Activated T-helper 2 cell treated with anti-CD3 and anti-CD28 coated beads, Interferon-gamma antibody, Interleukin-2, Interleukin-4, amounts not matched to agents 10 μg/mL and 5 μg/mL and 100 μg/mL, durations not matched to agents 14 hours and 24 hours and 36 hours (primary cell): ENCODE results near the gene C7orf57. TPM values are rescaled to one million over a fixed set of nuclear protein-coding genes. Genes with fewer than 3 reads are reported as not detected.
"Not testable (repeated sequence)": the region's sequence is repeated elsewhere in the genome, so short reads cannot be mapped to it uniquely, and the experiment has no call there.

Experiments
- DNase-seq: peaks from one replicate; pipeline ENCODE4 v3.0.0; 2021; ENCODE audit warnings: low spot score
- H3K27ac Mint-ChIP-seq: one replicate; pipeline ENCODE4 v1.8.0; 2021; ENCODE audit warnings: mixed read lengths
- H3K27me3 Mint-ChIP-seq: one replicate; pipeline ENCODE4 v1.8.0; 2021; ENCODE audit warnings: low read depth, mixed read lengths
- H3K36me3 Mint-ChIP-seq: one replicate; pipeline ENCODE4 v1.8.0; 2021; ENCODE audit warnings: low read depth, mixed read lengths
- H3K4me1 Mint-ChIP-seq: one replicate; pipeline ENCODE4 v1.8.0; 2021; ENCODE audit warnings: low read depth, mixed read lengths
- H3K4me3 Mint-ChIP-seq: one replicate; pipeline ENCODE4 v1.8.0; 2021; ENCODE audit warnings: low read depth, mild to moderate bottlenecking, moderate library complexity, mixed read lengths
- H3K9me3 Mint-ChIP-seq: one replicate; pipeline ENCODE4 v1.8.0; 2021; ENCODE audit warnings: mixed read lengths
- intact Hi-C: fragments of 100-400 bp; cut with micrococcal nuclease; formaldehyde crosslinking; loops from one replicate; pipeline ENCODE4 v1.15.1; 2023
- total RNA-seq: library from RNA; stranded (reverse); gene quantifications from 2 replicates; pipeline ENCODE4 v1.2.3, GENCODE V29; 2022

Gene C7orf57
- total RNA-seq, result 0.11 and 0.18 TPM in 2 replicates

- Mint-ChIP-seq H3K27me3 (peaks cover 50% of the 10 kb centered on the region), H3K9me3 (no peaks in the 10 kb centered on the region)
- intact Hi-C loops, result loop anchor here (1.0 to 5.0 kb wide), 5 partner anchors 17 to 217 kb away; partner anchors contain the start of gene HUS1
Measured at GRCh38 chr7:48035301-48035966, at the start of gene C7orf57. C7orf57 (plus strand) TSS chr7:48035543; CDS start chr7:48036309, 766 bp downstream.

GRCh38 chr7:47988496-47989386 lies 46.6 kb upstream of the C7orf57 start:
- no peak for DNase-seq
- Mint-ChIP-seq H3K4me3 (no peak overlapping the region), H3K9me3 (no peaks in the 10 kb centered on the region), H3K36me3 (no peaks in the 10 kb centered on the region), H3K27ac (no peak overlapping the region), H3K4me1 (peaks cover 20% of the 10 kb centered on the region), H3K27me3 (peaks cover 1% of the 10 kb centered on the region)
- intact Hi-C loops, result loop anchor here (5.0 kb wide), 1 partner anchor 41 kb away; the partner anchor contains the start of gene PKD1L1

More at GRCh38 chr7:48035301-48035966, at the start of gene C7orf57:
- Mint-ChIP-seq H3K4me3 (peak within 1 kb of the TSS; percentile 76), H3K36me3 (no peaks in the 10 kb centered on the region), H3K4me1 (peaks cover 9% of the 10 kb centered on the region), H3K27ac (no peak within 1 kb of the TSS)
- DNase-seq, result peak; percentile 83

DNA sequence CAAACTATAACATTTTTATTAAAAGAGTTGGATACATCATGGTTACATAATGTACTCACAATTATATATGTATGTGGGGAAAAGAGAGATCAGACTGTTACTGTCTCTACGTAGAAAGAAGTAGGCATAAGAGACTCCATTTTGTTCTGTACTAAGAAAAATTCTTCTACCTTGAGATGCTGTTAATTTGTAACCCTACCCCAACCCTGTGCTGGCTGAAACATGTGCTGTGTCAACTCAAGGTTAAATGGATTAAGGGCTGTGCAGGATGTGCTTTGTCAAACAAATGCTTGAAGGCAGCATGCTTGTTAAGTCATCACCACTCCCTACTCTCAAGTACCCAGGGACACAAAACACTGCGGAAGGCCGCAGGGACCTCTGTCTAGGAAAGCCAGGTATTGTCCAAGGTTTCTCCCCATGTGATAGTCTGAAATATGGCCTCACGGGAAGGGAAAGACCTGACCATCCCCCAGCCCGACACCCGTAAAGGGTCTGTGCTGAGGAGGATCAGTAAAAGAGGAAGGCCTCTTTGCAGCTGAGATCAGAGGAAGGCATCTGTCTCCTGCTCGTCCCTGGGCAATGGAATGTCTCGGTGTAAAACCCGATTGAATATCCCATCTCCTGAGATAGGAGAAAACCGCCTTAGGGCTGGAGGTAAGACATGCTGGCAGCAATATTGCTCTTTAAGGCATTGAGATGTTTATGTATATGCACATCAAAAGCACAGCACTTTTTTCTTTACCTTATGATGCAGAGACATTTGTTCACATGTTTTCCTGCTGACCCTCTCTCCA lies 45.5 kb upstream of the C7orf57 start:
- H3K27me3 Mint-ChIP-seq, DNase-seq: not testable (repeated sequence)

GRCh38 chr7:47990592-47990991 lies 44.8 kb upstream of the C7orf57 start:
- H3K4me3 Mint-ChIP-seq, result no peak overlapping the region

More for the DNA sequence above, 45.5 kb upstream of the C7orf57 start:
- H3K4me1 Mint-ChIP-seq, result peaks cover 20% of the 10 kb centered on the region
- H3K4me3 Mint-ChIP-seq, H3K36me3 Mint-ChIP-seq, H3K9me3 Mint-ChIP-seq, H3K27ac Mint-ChIP-seq: not testable (repeated sequence)
- intact Hi-C loops, result loop anchor here (5.0 to 10.0 kb wide), 3 partner anchors 43 to 307 kb away; partner anchors contain the start of gene PKD1L1

DNA sequence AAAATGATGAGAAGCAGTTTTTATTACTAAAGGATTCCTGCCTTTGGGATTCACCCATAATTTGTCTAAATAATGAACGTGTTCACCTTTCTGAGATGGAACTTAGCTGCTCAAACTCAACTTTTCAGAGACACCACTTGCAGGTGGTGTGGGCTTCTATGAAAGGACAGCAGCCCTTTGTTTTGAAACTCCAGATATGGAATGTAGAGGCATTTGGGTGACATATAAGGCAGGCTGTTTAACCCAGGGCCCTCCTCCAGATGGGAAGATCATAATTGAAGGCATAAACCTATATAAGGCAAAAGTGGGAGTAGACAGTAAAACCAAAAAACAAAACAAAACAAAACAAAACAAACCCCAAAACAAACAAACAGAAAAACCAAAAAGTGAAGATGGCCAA lies 44.1 kb upstream of the C7orf57 start:
- intact Hi-C loops, result loop anchor here (1.0 to 10.0 kb wide), 4 partner anchors 12 to 306 kb away; partner anchors contain the start of gene HUS1
- peak overlapping the region; percentile 85 for H3K4me3 Mint-ChIP-seq
- no peaks in the 10 kb centered on the region for H3K36me3 Mint-ChIP-seq
- DNase-seq, result no peak
- H3K9me3 Mint-ChIP-seq, result peaks cover 7% of the 10 kb centered on the region
- H3K27me3 Mint-ChIP-seq, result peaks cover 1% of the 10 kb centered on the region
- peaks cover 20% of the 10 kb centered on the region for H3K4me1 Mint-ChIP-seq
- H3K27ac Mint-ChIP-seq, result peak overlapping the region; percentile 89

More at GRCh38 chr7:47990592-47990991, 44.8 kb upstream of the C7orf57 start:
- no peak for DNase-seq
- H3K4me1 Mint-ChIP-seq, result peaks cover 20% of the 10 kb centered on the region
- no peaks in the 10 kb centered on the region for H3K36me3 Mint-ChIP-seq
- H3K9me3 Mint-ChIP-seq, result peaks cover 7% of the 10 kb centered on the region
- no peak overlapping the region for H3K27ac Mint-ChIP-seq
- H3K27me3 Mint-ChIP-seq, result peaks cover 1% of the 10 kb centered on the region
- intact Hi-C loops, result loop anchor here (5.0 to 10.0 kb wide), 2 partner anchors 264 to 307 kb away; no protein-coding TSS in a partner anchor

DNA sequence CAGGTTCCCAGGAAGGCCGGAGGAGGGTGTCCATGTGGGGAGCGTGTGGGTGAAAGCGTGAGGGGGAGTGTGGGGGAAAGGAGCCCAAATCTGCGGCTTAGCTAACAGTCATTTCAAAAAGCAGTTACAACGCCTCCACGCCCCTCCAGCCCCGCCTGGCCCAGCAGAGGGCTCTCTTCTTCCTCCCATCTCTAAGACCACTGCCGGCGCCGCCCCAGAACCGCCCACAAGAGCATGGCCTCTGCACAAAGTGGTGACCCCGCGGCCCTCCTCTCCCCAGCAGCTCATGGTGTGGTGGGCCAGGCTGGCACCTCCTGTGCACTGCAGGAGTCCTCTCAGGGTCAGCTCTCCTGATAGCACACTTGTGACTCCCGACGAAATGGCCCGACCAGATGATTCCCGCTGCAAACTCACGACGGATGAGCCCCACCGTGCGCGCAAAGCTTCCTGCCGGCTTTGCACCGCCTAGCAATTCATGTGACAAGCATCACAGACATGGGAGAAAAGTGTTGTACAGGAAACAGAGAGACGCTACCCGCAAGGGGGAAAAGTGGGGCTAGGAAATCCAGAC lies 43.5 kb upstream of the C7orf57 start:
- H3K4me3 Mint-ChIP-seq, result peak overlapping the region; percentile 85
- intact Hi-C loops, result loop anchor here (1.0 to 10.0 kb wide), 6 partner anchors 13 to 305 kb away; partner anchors contain the start of gene HUS1
- DNase-seq, result peak; percentile 84
- H3K36me3 Mint-ChIP-seq, result no peaks in the 10 kb centered on the region
- H3K27me3 Mint-ChIP-seq, result peaks cover 1% of the 10 kb centered on the region
- peaks cover 7% of the 10 kb centered on the region for H3K9me3 Mint-ChIP-seq
- peaks cover 20% of the 10 kb centered on the region for H3K4me1 Mint-ChIP-seq
- peak overlapping the region; percentile 89 for H3K27ac Mint-ChIP-seq

- Mint-ChIP-seq H3K27me3 (peaks cover 1% of the 10 kb centered on the region), H3K9me3 (peaks cover 7% of the 10 kb centered on the region), H3K36me3 (no peaks in the 10 kb centered on the region), H3K4me3 (peak overlapping the region; percentile 85), H3K27ac (peak overlapping the region; percentile 89), H3K4me1 (peaks cover 20% of the 10 kb centered on the region)
- intact Hi-C loops, result loop anchor here (1.0 to 10.0 kb wide), 4 partner anchors 48 to 305 kb away; no protein-coding TSS in a partner anchor
- DNase-seq, result no peak
Measured at GRCh38 chr7:47992446-47992845, 42.9 kb upstream of the C7orf57 start.

GRCh38 chr7:47999413-47999812 lies 35.9 kb upstream of the C7orf57 start:
- Mint-ChIP-seq H3K4me1 (peaks cover 1% of the 10 kb centered on the region), H3K27me3 (peaks cover 25% of the 10 kb centered on the region), H3K4me3 (no peak overlapping the region), H3K36me3 (no peaks in the 10 kb centered on the region), H3K27ac (no peak overlapping the region), H3K9me3 (peaks cover 12% of the 10 kb centered on the region)
- intact Hi-C loops, result loop anchor here (10.0 kb wide), 1 partner anchor 255 kb away; no protein-coding TSS in a partner anchor
- DNase-seq, result no peak

DNA sequence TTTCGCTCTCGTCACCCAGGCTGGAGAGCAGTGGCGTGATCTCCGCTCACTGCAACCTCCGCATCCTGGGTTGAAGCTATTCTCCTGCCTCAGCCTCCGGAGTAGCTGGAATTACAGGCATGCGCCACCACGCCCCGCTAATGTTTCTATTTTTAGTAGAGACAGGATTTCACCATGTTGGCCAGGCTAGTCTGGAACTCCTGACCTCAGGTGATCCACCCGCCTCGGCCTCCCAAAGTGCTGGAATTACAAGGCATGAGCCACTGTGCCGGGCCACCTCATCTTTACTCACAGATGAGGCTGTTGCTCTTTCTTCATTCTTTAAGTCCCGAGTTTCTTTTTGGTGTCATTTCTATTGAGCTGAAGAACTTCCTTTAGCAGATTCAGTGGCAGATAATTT lies 35.2 kb upstream of the C7orf57 start:
- peaks cover 30% of the 10 kb centered on the region for H3K27me3 Mint-ChIP-seq
- H3K4me1 Mint-ChIP-seq, intact Hi-C loops, H3K4me3 Mint-ChIP-seq, H3K27ac Mint-ChIP-seq, H3K9me3 Mint-ChIP-seq, DNase-seq, H3K36me3 Mint-ChIP-seq: not testable (repeated sequence)

DNA sequence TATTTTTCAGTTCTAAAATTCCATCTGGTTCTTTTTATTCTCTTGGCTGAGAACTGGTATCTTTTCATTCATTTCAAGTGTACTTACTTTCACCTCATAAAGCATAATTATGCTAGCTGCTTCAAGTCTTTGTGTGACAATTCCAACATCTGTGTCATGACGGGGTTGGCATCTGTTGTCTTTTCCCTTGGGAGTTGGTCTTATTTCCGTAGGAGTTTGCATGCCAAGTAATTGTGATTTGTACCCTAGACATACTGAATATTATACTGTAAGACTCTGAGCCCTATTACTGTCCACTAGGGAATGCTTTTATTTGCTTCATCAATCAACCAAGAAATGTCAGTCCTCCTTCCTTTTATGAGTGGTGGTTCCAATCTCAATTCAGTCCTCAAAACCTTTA lies 31.3 kb upstream of the C7orf57 start:
- Mint-ChIP-seq H3K4me1 (peaks cover 4% of the 10 kb centered on the region), H3K9me3 (peaks cover 6% of the 10 kb centered on the region), H3K4me3 (no peak overlapping the region), H3K27me3 (peaks cover 31% of the 10 kb centered on the region), H3K27ac (no peak overlapping the region), H3K36me3 (no peaks in the 10 kb centered on the region)
- no peak for DNase-seq
- intact Hi-C loops, result no loop called here

GRCh38 chr7:48004638-48005037 lies 30.7 kb upstream of the C7orf57 start:
- H3K36me3 Mint-ChIP-seq, result no peaks in the 10 kb centered on the region
- H3K9me3 Mint-ChIP-seq, result peaks cover 6% of the 10 kb centered on the region
- H3K4me3 Mint-ChIP-seq, result no peak overlapping the region
- H3K4me1 Mint-ChIP-seq, result peaks cover 4% of the 10 kb centered on the region
- DNase-seq, result no peak
- H3K27ac Mint-ChIP-seq, result no peak overlapping the region
- peaks cover 33% of the 10 kb centered on the region for H3K27me3 Mint-ChIP-seq
- intact Hi-C loops, result no loop called here

- Mint-ChIP-seq H3K36me3 (no peaks in the 10 kb centered on the region), H3K27me3 (peaks cover 26% of the 10 kb centered on the region)
- intact Hi-C loops, result no loop called here
Measured at GRCh38 chr7:48006866-48007265, 28.5 kb upstream of the C7orf57 start.

More at GRCh38 chr7:48006866-48007265, 28.5 kb upstream of the C7orf57 start:
- no peak overlapping the region for H3K27ac Mint-ChIP-seq
- H3K4me3 Mint-ChIP-seq, result no peak overlapping the region
- peaks cover 3% of the 10 kb centered on the region for H3K4me1 Mint-ChIP-seq
- peaks cover 6% of the 10 kb centered on the region for H3K9me3 Mint-ChIP-seq
- DNase-seq, result no peak
